Measurements from ENCODE around the gene EPHB2. TPM values are rescaled to one million over a fixed set of nuclear protein-coding genes. Genes with fewer than 3 reads are reported as not detected.

Gene EPHB2
- total RNA-seq, 1 donor from 2014 or later = 69.4 TPM

GRCh38 chr1:22959545-22960360, 249.1 kb downstream of the EPHB2 start:
- Mint-ChIP-seq H3K4me3 (ENCODE audit: low read depth) (no peak overlapping the region), H3K27ac (no peak overlapping the region), H3K27me3 (peaks cover 9% of the 10 kb centered on the region), H3K4me1 (ENCODE audit: low read depth) (no peaks in the 10 kb centered on the region), H3K9me3 (ENCODE audit: low read depth) (no peaks in the 10 kb centered on the region), H3K36me3 (ENCODE audit: insufficient read depth) (no peaks in the 10 kb centered on the region)
- no peak for TF ChIP-seq CTCF (IDR thresholded peaks at IDR 0.05; ENCODE audit: unreplicated experiment)
- DNase-seq (ENCODE audit: low spot score, unreplicated experiment) = no peak

- Mint-ChIP-seq H3K4me1 (ENCODE audit: low read depth) (no peaks in the 10 kb centered on the region), H3K27me3 (peaks cover 18% of the 10 kb centered on the region), H3K27ac (no peak overlapping the region), H3K9me3 (ENCODE audit: low read depth) (peaks cover 12% of the 10 kb centered on the region), H3K36me3 (ENCODE audit: insufficient read depth) (peaks cover 2% of the 10 kb centered on the region), H3K4me3 (ENCODE audit: low read depth) (no peak overlapping the region)
- TF ChIP-seq CTCF (IDR thresholded peaks at IDR 0.05; ENCODE audit: unreplicated experiment) = no peak
- no peak for DNase-seq (ENCODE audit: low spot score, unreplicated experiment)
Observed at GRCh38 chr1:22962558-22962957, 251.9 kb downstream of the EPHB2 start.

GRCh38 chr1:22963044-22963677, 252.5 kb downstream of the EPHB2 start:
- DNase-seq (ENCODE audit: low spot score, unreplicated experiment) = no peak
- Mint-ChIP-seq H3K4me1 (ENCODE audit: low read depth) (no peaks in the 10 kb centered on the region), H3K9me3 (ENCODE audit: low read depth) (peaks cover 12% of the 10 kb centered on the region), H3K4me3 (ENCODE audit: low read depth) (no peak overlapping the region), H3K27ac (no peak overlapping the region), H3K27me3 (peaks cover 22% of the 10 kb centered on the region), H3K36me3 (ENCODE audit: insufficient read depth) (peaks cover 2% of the 10 kb centered on the region)
- no peak for TF ChIP-seq CTCF (IDR thresholded peaks at IDR 0.05; ENCODE audit: unreplicated experiment)

GRCh38 chr1:22966309-22966708, 255.7 kb downstream of the EPHB2 start:
- Mint-ChIP-seq H3K4me1 (ENCODE audit: low read depth) (peaks cover under 1% of the 10 kb centered on the region), H3K27ac (no peak overlapping the region), H3K27me3 (peaks cover 40% of the 10 kb centered on the region), H3K9me3 (ENCODE audit: low read depth) (peaks cover 12% of the 10 kb centered on the region), H3K4me3 (ENCODE audit: low read depth) (no peak overlapping the region), H3K36me3 (ENCODE audit: insufficient read depth) (peaks cover 2% of the 10 kb centered on the region)
- TF ChIP-seq CTCF (IDR thresholded peaks at IDR 0.05; ENCODE audit: unreplicated experiment) = no peak
- DNase-seq (ENCODE audit: low spot score, unreplicated experiment) = no peak

- Mint-ChIP-seq H3K27me3 (peaks cover 41% of the 10 kb centered on the region), H3K27ac (no peak overlapping the region), H3K4me1 (ENCODE audit: low read depth) (peaks cover 4% of the 10 kb centered on the region), H3K36me3 (ENCODE audit: insufficient read depth) (peaks cover 2% of the 10 kb centered on the region), H3K4me3 (ENCODE audit: low read depth) (no peak overlapping the region), H3K9me3 (ENCODE audit: low read depth) (peaks cover 12% of the 10 kb centered on the region)
- no peak for DNase-seq (ENCODE audit: low spot score, unreplicated experiment)
- TF ChIP-seq CTCF (IDR thresholded peaks at IDR 0.05; ENCODE audit: unreplicated experiment) = no peak
Observed at GRCh38 chr1:22967833-22968232, 257.2 kb downstream of the EPHB2 start.
